GM21529 (cell line): ENCODE results near the gene PHOX2B.
"Not testable (repeated sequence)": the region's sequence is repeated elsewhere in the genome, so short reads cannot be mapped to it uniquely, and the experiment has no call there.

Source experiments
- ATAC-seq: cut with Tn5 transposase; IDR thresholded peaks from one replicate; pipeline ENCODE4 v1.9.1; 2021; ENCODE audit not compliant: unreplicated experiment

PHOX2B gene

GRCh38 chr4:41713768-41714167 lies 34.8 kb downstream of the PHOX2B start:
- ATAC-seq = no peak

- ATAC-seq = no peak
These were observed 36.1 kb downstream of the PHOX2B start for GRCh38 chr4:41712425-41712824.

- not testable (repeated sequence) for ATAC-seq
These were observed 36.9 kb downstream of the PHOX2B start for GRCh38 chr4:41711654-41712053.

- no peak for ATAC-seq
These were observed 38.6 kb downstream of the PHOX2B start for GRCh38 chr4:41709844-41710481.

GRCh38 chr4:41703785-41704184 lies 44.7 kb downstream of the PHOX2B start:
- ATAC-seq = no peak

- ATAC-seq = no peak
These were observed 45.8 kb downstream of the PHOX2B start for GRCh38 chr4:41702770-41703169.

- ATAC-seq = no peak
These were observed 46.5 kb downstream of the PHOX2B start for GRCh38 chr4:41701983-41702382.

- no peak for ATAC-seq
These were observed 51.8 kb downstream of the PHOX2B start for GRCh38 chr4:41696763-41697162.

- ATAC-seq = no peak
These were observed 52.4 kb downstream of the PHOX2B start for GRCh38 chr4:41696131-41696530.
